NCI-H1105 (cell line): ENCODE results near the gene VCAN.

Source experiments
- DNase-seq: peaks from one replicate; lab custom pipeline; 2025; lab: John Stamatoyannopoulos, UW

VCAN gene

GRCh38 chr5:83538786-83539462 lies 67.4 kb downstream of the VCAN start:
- no peak for DNase-seq

- DNase-seq: no peak
These were observed 67.9 kb downstream of the VCAN start for GRCh38 chr5:83539463-83539790.

- DNase-seq: no peak
These were observed 68.6 kb downstream of the VCAN start for GRCh38 chr5:83540105-83540504.

- DNase-seq: no peak
These were observed 69.2 kb downstream of the VCAN start for GRCh38 chr5:83540783-83541182.

GRCh38 chr5:83542839-83543238 lies 71.3 kb downstream of the VCAN start:
- no peak for DNase-seq

GRCh38 chr5:83543898-83544297 lies 72.4 kb downstream of the VCAN start:
- no peak for DNase-seq

- DNase-seq: no peak
These were observed 75.6 kb downstream of the VCAN start for GRCh38 chr5:83547161-83547560.

- no peak for DNase-seq
These were observed 76.3 kb downstream of the VCAN start for GRCh38 chr5:83547889-83548288.

- no peak for DNase-seq
These were observed 77.0 kb downstream of the VCAN start for GRCh38 chr5:83548581-83548980.

- DNase-seq: no peak
These were observed 77.5 kb downstream of the VCAN start for GRCh38 chr5:83549076-83549475.

GRCh38 chr5:83549674-83550073 lies 78.1 kb downstream of the VCAN start:
- no peak for DNase-seq

GRCh38 chr5:83551821-83552220 lies 80.3 kb downstream of the VCAN start:
- no peak for DNase-seq

GRCh38 chr5:83552275-83552674 lies 80.7 kb downstream of the VCAN start:
- no peak for DNase-seq

- no peak for DNase-seq
These were observed 81.5 kb downstream of the VCAN start for GRCh38 chr5:83553000-83553486.

GRCh38 chr5:83554133-83554532 lies 82.6 kb downstream of the VCAN start:
- no peak for DNase-seq

- no peak for DNase-seq
These were observed 83.1 kb downstream of the VCAN start for GRCh38 chr5:83554686-83555085.

GRCh38 chr5:83555263-83555662 lies 83.7 kb downstream of the VCAN start:
- DNase-seq: no peak

- no peak for DNase-seq
These were observed 84.6 kb downstream of the VCAN start for GRCh38 chr5:83556190-83556589.

GRCh38 chr5:83559118-83559785 lies 87.7 kb downstream of the VCAN start:
- no peak for DNase-seq

- no peak for DNase-seq
These were observed 90.6 kb downstream of the VCAN start for GRCh38 chr5:83562071-83562606.

GRCh38 chr5:83562791-83563557 lies 91.4 kb downstream of the VCAN start:
- DNase-seq: no peak

GRCh38 chr5:83563631-83564030 lies 92.1 kb downstream of the VCAN start:
- no peak for DNase-seq
